Measurements from ENCODE around the gene SLC30A4. TPM values are rescaled to one million over a fixed set of nuclear protein-coding genes. Genes with fewer than 3 reads are reported as not detected.

The SLC30A4 gene
- total and polyA plus RNA-seq, 2 of the 8 experiments (the other 6 are each of a cell fraction or from before 2014, with no cell fraction given): under 0.01 to 0.07 TPM

GRCh38 chr15:45435124-45435903, 87.2 kb downstream of the SLC30A4 start:
- H2BK120ac ChIP-seq (replicated peaks; ENCODE audit: low read depth, low read length): no peak overlapping the region
- no peak overlapping the region for H3K4me2 ChIP-seq (ENCODE audit: insufficient read depth in 1 of 2, low read depth in 2 of 2, low read length in 2 of 2)
- H3K79me2 ChIP-seq (ENCODE audit: control insufficient read depth in 1 of 2, insufficient read depth in 2 of 2, low read length in 2 of 2): no peaks in the 10 kb centered on the region
- POLR2A ChIA-PET (ENCODE audit: partially characterized antibody): no interaction called here
- H3K79me1 ChIP-seq (ENCODE audit: low read depth, low read length): no peaks in the 10 kb centered on the region
- CTCF ChIA-PET (ENCODE audit: partially characterized antibody): interaction anchor here (1.5 kb wide), 1 partner anchor 22 kb away, joined by 3 read pairs; no protein-coding TSS in a partner anchor
- H2BK20ac ChIP-seq (ENCODE audit: low read length): no peak overlapping the region
- no peaks in the 10 kb centered on the region for H3K36me3 ChIP-seq (ENCODE audit: control insufficient read depth in 2 of 4, insufficient read depth in 4 of 4, low read length in 3 of 4)
- no peak overlapping the region for H3K23ac ChIP-seq (ENCODE audit: insufficient read length)
- no peaks in the 10 kb centered on the region for H4K20me1 ChIP-seq (replicated peaks in 1 of 2; ENCODE audit: control insufficient read depth in 1 of 2, insufficient read depth in 2 of 2, low read length in 2 of 2)
- H3K18ac ChIP-seq (ENCODE audit: extremely low read depth, low read length): no peak overlapping the region
- H4K91ac ChIP-seq (replicated peaks; ENCODE audit: insufficient read length, low read length): no peak overlapping the region
- no peak overlapping the region for H3K4me3 ChIP-seq (ENCODE audit: extremely low read depth in 1 of 4, insufficient read depth in 2 of 4, low read depth in 3 of 4, low read length in 4 of 4)
- no peak overlapping the region for H3K27ac ChIP-seq (ENCODE audit: low read depth, low read length)
- no peak overlapping the region for H4K8ac ChIP-seq (ENCODE audit: extremely low read depth, insufficient read depth, low read length)
- H2BK5ac ChIP-seq (ENCODE audit: low read depth, low read length): no peak overlapping the region
- H3K9me3 ChIP-seq (ENCODE audit: insufficient read depth in 2 of 2, low read depth in 1 of 2, low read length in 1 of 2): no peaks in the 10 kb centered on the region
- H3K23me2 ChIP-seq (ENCODE audit: low read depth, low read length): no peaks in the 10 kb centered on the region
- H3K27me3 ChIP-seq (replicated peaks in 1 of 4; ENCODE audit: control insufficient read depth in 3 of 4, extremely low read depth in 1 of 4, insufficient read depth in 3 of 4, low read length in 3 of 4): peaks cover 3 to 17% (median 11%) of the 10 kb centered on the region in 4 experiments; a peak in 6 of 7 replicates
- H3K4me1 ChIP-seq (replicated peaks in 1 of 4; ENCODE audit: control insufficient read depth in 3 of 4, insufficient read depth in 4 of 4, low read length in 3 of 4): no peaks in the 10 kb centered on the region
- H4K5ac ChIP-seq (ENCODE audit: insufficient read length, low read depth, low read length): no peak overlapping the region
- no peak overlapping the region for H3K4ac ChIP-seq (replicated peaks; ENCODE audit: insufficient read length, low read depth, low read length)
- no peak overlapping the region for H2AFZ ChIP-seq (ENCODE audit: low read length)
- H3K14ac ChIP-seq (ENCODE audit: insufficient read length): no peak overlapping the region
- DNase-seq (ENCODE audit: low read depth in 1 of 2, low spot score in 2 of 2) (no peak), FAIRE-seq (no peak)
- no peak overlapping the region for H2BK15ac ChIP-seq (ENCODE audit: low read length)
- H3K56ac ChIP-seq (replicated peaks; ENCODE audit: insufficient read length, low read depth, low read length): no peak overlapping the region
- no peak overlapping the region for H2AK5ac ChIP-seq (ENCODE audit: low read depth, low read length)
- WGBS, 2 experiments (ENCODE audit: extremely low coverage in 1 of 2, insufficient coverage in 1 of 2, insufficient read length in 1 of 2, insufficient replicate concordance in 2 of 2, low coverage in 1 of 2, low lambda C conversion rate in 2 of 2, missing lambda C conversion rate in 1 of 2): 90% methylated on average over 8 of the region's 8 CpGs; no CpG with 5 or more reads in 1 of the 2 experiments
- no peak overlapping the region for H2BK12ac ChIP-seq (ENCODE audit: low read depth, low read length)
- no peak overlapping the region for H3K9ac ChIP-seq (replicated peaks in 1 of 4; ENCODE audit: extremely low read depth in 1 of 4, low read depth in 3 of 4, low read length in 3 of 4)
- TF ChIP-seq GTF2F1 (IDR thresholded peaks at IDR 0.05; ENCODE audit: borderline replicate concordance, low read depth, low read length): no peak
- TF ChIP-seq EZH2 (IDR thresholded peaks at IDR 0.05; ENCODE audit: low read depth, low read length, severe bottlenecking): no peak
- no peak for TF ChIP-seq SUZ12 (IDR thresholded peaks at IDR 0.05; ENCODE audit: low read length)
- no peak for TF ChIP-seq HDAC2 (IDR thresholded peaks at IDR 0.05; ENCODE audit: borderline replicate concordance in 1 of 2, low read depth in 2 of 2, low read length in 2 of 2)
- no peak for TF ChIP-seq YY1 (IDR thresholded peaks at IDR 0.05; ENCODE audit: low read depth, low read length)
- TF ChIP-seq NRF1 (IDR thresholded peaks at IDR 0.05; ENCODE audit: low read depth, low read length): no peak
- no peak for TF ChIP-seq NANOG (IDR thresholded peaks at IDR 0.05; ENCODE audit: insufficient read depth, low read depth, low read length, poor library complexity, severe bottlenecking)
- TF ChIP-seq SIX5 (IDR thresholded peaks at IDR 0.05; ENCODE audit: low read depth, low read length): no peak
- TF ChIP-seq POLR2A (IDR thresholded peaks at IDR 0.05; ENCODE audit: control extremely low read depth in 1 of 2, low read depth in 2 of 2, low read length in 2 of 2): no peak
- no peak for TF ChIP-seq CBX8 (IDR thresholded peaks at IDR 0.05; ENCODE audit: borderline replicate concordance, low read depth, low read length)
- TF ChIP-seq PHF8 (conservative IDR thresholded peaks at IDR 0.05; ENCODE audit: low read depth, low read length): no peak
- TF ChIP-seq CBX5 (IDR thresholded peaks at IDR 0.05; ENCODE audit: low read depth, low read length): no peak
- no peak for TF ChIP-seq TCF12 (IDR thresholded peaks at IDR 0.05; ENCODE audit: low read depth, low read length)

Data from H1 (cell line).